Urinary bladder (tissue), 4 donors: Measurements from ENCODE around the gene SCD5. TPM values are rescaled to one million over a fixed set of nuclear protein-coding genes. Genes with fewer than 3 reads are reported as not detected.
"Not testable (repeated sequence)": the region's sequence is repeated elsewhere in the genome, so short reads cannot be mapped to it uniquely, and the experiment has no call there.

Source experiments
- DNase-seq: peaks from one replicate; pipeline ENCODE4 v3.0.0-alpha.2; 2015; ENCODE audit errors: extremely low spot score
- H3K27ac ChIP-seq: one replicate; pipeline ENCODE4 v1.5.1; 2013; ENCODE audit warnings: low read depth, mild to moderate bottlenecking, moderate library complexity
- H3K36me3 ChIP-seq: one replicate; pipeline ENCODE4 v1.6.1; 2013; ENCODE audit warnings: mild to moderate bottlenecking, moderate library complexity; ENCODE audit not compliant: insufficient read depth
- H3K4me1 ChIP-seq: one replicate; pipeline ENCODE4 v1.6.1; 2013; ENCODE audit warnings: mild to moderate bottlenecking, moderate library complexity; ENCODE audit not compliant: insufficient read depth
- H3K4me3 ChIP-seq: one replicate; pipeline ENCODE4 v1.5.1; 2013; ENCODE audit warnings: low read depth, low read length
- WGBS: extraction: QIAGEN DNeasy Blood & Tissue Kit; methylation state at CpG from one replicate; pipeline ENCODE4 v1.1.7; 2013; 5-methylcytosine and 5-hydroxymethylcytosine counted together
- polyA plus RNA-seq: library from polyadenylated mRNA; stranded (reverse); fragments of 200-250 nt; gene quantifications from one replicate; pipeline ENCODE4 v1.2.3, GENCODE V29; 2013
- total RNA-seq: library from RNA; depleted of rRNA; stranded (reverse); fragments of >200 nt; gene quantifications from one replicate; pipeline ENCODE4 v1.2.3, GENCODE V29; 2014
- donor health status: healthy with polysubstance abuse.
- donor health status: healthy.

The SCD5 gene
- total RNA-seq (23.3 TPM), polyA plus RNA-seq (26.0 TPM)

- under 1% methylated on average over 94 of the region's 94 CpGs for WGBS
- Histone ChIP-seq H3K4me1 (no peaks in the 10 kb centered on the region), H3K36me3 (no peaks in the 10 kb centered on the region), H3K4me3 (peak within 1 kb of the TSS; percentile 76), H3K27ac (no peak within 1 kb of the TSS)
- DNase-seq = peak; percentile 56
These were observed at the start of gene SCD5 for GRCh38 chr4:82798168-82799005. TSS of gene SCD5 (minus strand) at chr4:82798796. CDS start at chr4:82798537, 259 bp downstream.

GRCh38 chr4:82842593-82842992 is 44.0 kb upstream of the SCD5 start:
- Histone ChIP-seq H3K4me1 (no peaks in the 10 kb centered on the region), H3K4me3 (no peak overlapping the region), H3K27ac (no peak overlapping the region), H3K36me3 (peaks cover 6% of the 10 kb centered on the region)
- DNase-seq = no peak

DNA sequence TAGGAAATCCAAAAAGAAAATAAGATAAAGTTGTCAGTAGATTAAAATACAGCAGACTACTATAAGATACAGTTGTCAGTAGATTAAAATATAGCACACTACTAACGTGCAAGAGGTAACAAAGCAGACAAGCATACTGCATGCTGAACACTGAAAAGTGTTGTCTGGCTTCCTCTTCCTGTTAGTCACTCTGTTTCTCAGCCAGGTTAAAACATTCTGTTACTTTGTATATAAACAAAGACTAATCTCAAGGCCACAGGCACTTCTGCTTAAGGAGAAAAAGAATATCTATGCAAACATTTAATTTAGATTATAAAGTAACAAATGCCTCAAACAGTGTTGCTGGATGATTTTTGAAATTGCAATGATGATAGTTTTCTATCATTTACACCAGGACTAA is 41.0 kb upstream of the SCD5 start:
- Histone ChIP-seq H3K4me1 (no peaks in the 10 kb centered on the region), H3K27ac (no peak overlapping the region), H3K4me3 (no peak overlapping the region), H3K36me3 (peaks cover 2% of the 10 kb centered on the region)
- DNase-seq = no peak
- WGBS = 45% methylated on average over 1 of the region's 1 CpG

DNA sequence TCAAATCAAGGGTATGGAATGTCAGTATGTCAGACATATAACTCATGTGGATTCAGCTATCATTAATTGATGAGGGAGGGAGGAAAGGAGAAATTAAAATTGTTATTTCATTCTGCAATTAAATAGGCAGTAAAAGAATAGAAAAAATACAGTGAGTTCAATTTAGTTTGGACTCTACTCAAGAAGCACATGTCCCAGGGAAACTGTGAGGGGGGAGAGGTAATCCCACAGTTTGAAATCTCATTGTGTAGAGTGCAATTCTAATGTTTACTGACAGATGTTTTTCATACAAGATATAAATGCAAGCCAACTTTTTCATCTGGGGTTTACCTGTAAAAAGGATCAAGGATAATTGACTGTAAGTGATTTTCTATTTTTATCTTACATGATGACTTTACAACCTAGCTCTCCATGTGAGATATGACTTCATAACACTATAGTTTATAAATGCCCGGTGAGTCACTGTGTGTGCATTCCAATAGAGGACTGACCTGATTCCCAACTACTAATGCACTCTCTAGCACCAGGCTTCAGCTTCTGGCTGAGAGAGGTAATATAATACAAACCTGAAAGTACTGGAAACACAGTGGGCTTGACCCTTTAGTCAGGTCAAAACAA is 35.2 kb upstream of the SCD5 start:
- no peaks in the 10 kb centered on the region for H3K4me1 ChIP-seq
- no peak for DNase-seq
- no peak overlapping the region for H3K4me3 ChIP-seq
- no peak overlapping the region for H3K27ac ChIP-seq
- H3K36me3 ChIP-seq = peaks cover 3% of the 10 kb centered on the region
- 19% methylated on average over 1 of the region's 1 CpG for WGBS

- not testable (repeated sequence) for H3K36me3 ChIP-seq, H3K4me1 ChIP-seq, H3K4me3 ChIP-seq, DNase-seq, H3K27ac ChIP-seq
- 85% methylated on average over 4 of the region's 4 CpGs for WGBS
These were observed 34.5 kb upstream of the SCD5 start for GRCh38 chr4:82833060-82833459.

DNA sequence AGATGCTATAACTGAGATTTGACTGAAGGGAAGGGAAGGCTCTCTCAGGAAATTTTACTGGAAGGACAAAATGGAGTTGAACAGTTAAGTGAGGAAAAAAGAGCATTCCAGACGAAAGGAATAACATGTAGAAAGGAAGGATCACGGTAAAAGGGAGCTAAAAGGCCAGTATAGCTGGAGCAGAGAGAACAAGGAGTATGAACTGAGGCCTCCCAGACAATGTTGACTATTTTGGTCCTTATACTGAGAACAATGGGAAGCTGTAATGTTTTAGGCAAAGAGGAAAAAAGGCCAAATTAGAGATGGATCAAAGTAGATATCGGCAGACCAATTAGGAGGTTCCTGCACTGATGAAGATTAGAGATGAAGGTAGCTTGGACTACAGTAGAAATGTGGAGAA is 26.8 kb upstream of the SCD5 start:
- H3K27ac ChIP-seq = no peak overlapping the region
- WGBS = 80% methylated on average over 3 of the region's 3 CpGs

GRCh38 chr4:82823062-82823461 is 24.5 kb upstream of the SCD5 start:
- Histone ChIP-seq H3K27ac (no peak overlapping the region), H3K4me1 (no peaks in the 10 kb centered on the region), H3K4me3 (no peak overlapping the region), H3K36me3 (peaks cover 18% of the 10 kb centered on the region)
- no peak for DNase-seq
- WGBS = 93% methylated on average over 5 of the region's 5 CpGs

More for the DNA sequence above, 26.8 kb upstream of the SCD5 start:
- peaks cover 16% of the 10 kb centered on the region for H3K36me3 ChIP-seq
- no peaks in the 10 kb centered on the region for H3K4me1 ChIP-seq
- DNase-seq = no peak
- H3K4me3 ChIP-seq = no peak overlapping the region

- DNase-seq = no peak
- Histone ChIP-seq H3K36me3 (peaks cover 17% of the 10 kb centered on the region), H3K4me1 (no peaks in the 10 kb centered on the region), H3K4me3 (no peak overlapping the region), H3K27ac (no peak overlapping the region)
- WGBS = 18% methylated on average over 2 of the region's 2 CpGs
These were observed 22.1 kb upstream of the SCD5 start for GRCh38 chr4:82820689-82821088.

DNA sequence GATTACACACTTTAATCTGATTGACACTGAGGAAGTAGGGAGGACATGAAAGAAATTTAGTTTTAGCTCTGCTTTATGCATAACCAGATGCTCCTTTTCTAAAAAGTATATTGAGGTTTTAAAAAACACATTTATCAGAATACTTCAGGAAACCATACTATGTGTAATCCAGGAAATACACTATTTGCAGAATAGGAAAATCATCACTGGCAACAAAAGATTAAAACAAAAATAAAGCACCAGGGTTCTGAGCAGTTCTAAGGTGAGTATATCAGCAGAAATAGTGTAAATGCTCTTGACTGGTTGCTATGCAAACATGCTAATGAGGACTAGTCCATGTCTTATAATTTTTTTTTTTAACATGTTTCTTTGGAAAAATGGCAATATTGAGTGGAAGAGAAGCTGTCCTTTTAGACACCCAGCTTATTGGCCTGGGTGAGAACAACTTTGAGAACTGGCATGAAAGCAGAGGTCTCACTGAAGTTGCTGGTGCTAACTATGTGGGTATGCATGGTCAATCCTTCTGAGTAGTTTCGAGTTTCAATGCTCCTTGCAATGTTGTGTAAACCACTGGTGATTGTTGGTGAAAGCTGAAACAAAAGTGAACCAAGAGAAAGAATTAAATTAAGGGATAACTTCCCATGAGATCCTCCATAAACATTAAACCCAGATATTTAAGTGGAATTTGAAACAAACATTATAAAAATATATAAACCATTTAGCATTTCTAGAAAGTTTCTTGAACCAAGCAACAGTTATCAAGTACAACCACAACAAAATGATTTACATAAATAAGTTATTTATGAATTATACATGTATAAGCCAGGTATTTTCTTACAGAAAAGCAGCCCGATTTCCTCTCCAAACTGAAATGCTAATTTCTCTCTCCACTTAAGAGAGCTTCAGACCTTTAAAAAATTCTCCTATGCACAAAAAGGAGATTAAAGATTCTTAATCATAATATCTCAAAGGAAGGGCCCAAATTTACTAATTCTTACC is 20.4 kb upstream of the SCD5 start:
- no peak for DNase-seq
- peaks cover 14% of the 10 kb centered on the region for H3K36me3 ChIP-seq
- WGBS = 83% methylated on average over 2 of the region's 2 CpGs

GRCh38 chr4:82816874-82817273 is 18.3 kb upstream of the SCD5 start:
- not testable (repeated sequence) for H3K27ac ChIP-seq, H3K4me1 ChIP-seq, H3K4me3 ChIP-seq, DNase-seq
- WGBS = 96% methylated on average over 6 of the region's 6 CpGs
- peaks cover 12% of the 10 kb centered on the region for H3K36me3 ChIP-seq

More for the DNA sequence above, 20.4 kb upstream of the SCD5 start:
- no peak overlapping the region for H3K27ac ChIP-seq
- no peak overlapping the region for H3K4me3 ChIP-seq
- no peaks in the 10 kb centered on the region for H3K4me1 ChIP-seq

- no peak for DNase-seq
- no peak overlapping the region for H3K27ac ChIP-seq
- no peaks in the 10 kb centered on the region for H3K4me1 ChIP-seq
- 75% methylated on average over 1 of the region's 1 CpG for WGBS
- peaks cover 9% of the 10 kb centered on the region for H3K36me3 ChIP-seq
- no peak overlapping the region for H3K4me3 ChIP-seq
These were observed 15.4 kb upstream of the SCD5 start for GRCh38 chr4:82814034-82814433.

GRCh38 chr4:82811838-82812341 is 13.3 kb upstream of the SCD5 start:
- H3K27ac ChIP-seq = no peak overlapping the region
- 17% methylated on average over 6 of the region's 6 CpGs for WGBS

DNA sequence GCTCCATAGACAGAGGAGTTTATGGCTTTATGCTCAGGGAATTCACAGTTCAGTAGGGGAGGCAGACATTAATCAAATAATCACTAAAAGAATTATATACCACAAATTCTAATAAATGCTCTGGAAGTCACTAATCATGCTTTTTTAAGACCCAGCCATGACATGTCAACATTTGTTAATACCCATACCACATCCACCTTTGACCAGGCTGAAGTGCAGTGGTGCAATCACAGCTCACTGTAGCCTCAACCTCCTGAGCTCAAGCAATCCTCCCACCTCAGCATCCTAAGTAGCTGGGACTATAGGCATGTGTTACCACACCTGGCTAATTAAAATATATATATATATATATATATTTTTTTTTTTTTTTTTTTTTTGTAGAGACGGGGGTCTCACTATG is 12.8 kb upstream of the SCD5 start:
- no peak overlapping the region for H3K27ac ChIP-seq
- no peaks in the 10 kb centered on the region for H3K4me1 ChIP-seq
- DNase-seq = no peak
- H3K36me3 ChIP-seq = no peaks in the 10 kb centered on the region
- H3K4me3 ChIP-seq = no peak overlapping the region
- 50% methylated on average over 1 of the region's 1 CpG for WGBS

More at GRCh38 chr4:82811838-82812341, 13.3 kb upstream of the SCD5 start:
- no peak for DNase-seq
- H3K4me3 ChIP-seq = no peak overlapping the region
- H3K4me1 ChIP-seq = no peaks in the 10 kb centered on the region
- no peaks in the 10 kb centered on the region for H3K36me3 ChIP-seq
